Activated effector memory CD4-positive, alpha-beta T cell treated with Interleukin-2 at 50 U/mL for 16 hours (primary cell): ENCODE data around the gene AMER3.
A peak's percentile ranks its signal among the peaks of the same experiment; 100 is the strongest.
"Not testable (repeated sequence)": the region's sequence is repeated elsewhere in the genome, so short reads cannot be mapped to it uniquely, and the experiment has no call there.

Source experiments
- DNase-seq: peaks from one replicate; pipeline ENCODE4 v3.0.0-alpha.2; 2020

AMER3 gene

GRCh38 chr2:130755256-130756052, at the start of gene AMER3:
TSS of gene AMER3 (plus strand) at chr2:130755540. CDS start at chr2:130762073, 6,533 bp downstream.
- no peak for DNase-seq

- not testable (repeated sequence) for DNase-seq
Observed at GRCh38 chr2:130714795-130715194, 40.5 kb upstream of the AMER3 start.

- DNase-seq, result no peak
Observed at GRCh38 chr2:130720036-130720435, 35.3 kb upstream of the AMER3 start.

- DNase-seq, result no peak
Observed at GRCh38 chr2:130720528-130720927, 34.8 kb upstream of the AMER3 start.

GRCh38 chr2:130724455-130724854, 30.9 kb upstream of the AMER3 start:
- DNase-seq, result no peak

GRCh38 chr2:130726614-130727180, 28.6 kb upstream of the AMER3 start:
- DNase-seq, result no peak

GRCh38 chr2:130727286-130727924, 27.9 kb upstream of the AMER3 start:
- DNase-seq, result peak; percentile 87

- DNase-seq, result peak; percentile 19
Observed at GRCh38 chr2:130728007-130728454, 27.3 kb upstream of the AMER3 start.

GRCh38 chr2:130728549-130729316, 26.6 kb upstream of the AMER3 start, which contains the start of gene GPR148:
TSS of gene GPR148 (plus strand) at chr2:130729070. CDS start at chr2:130729152, 82 bp downstream.
- DNase-seq, result no peak

- no peak for DNase-seq
Observed at GRCh38 chr2:130729322-130730299, 25.7 kb upstream of the AMER3 start.

GRCh38 chr2:130732257-130732656, 23.1 kb upstream of the AMER3 start:
- DNase-seq, result not testable (repeated sequence)

- DNase-seq, result no peak
Observed at GRCh38 chr2:130735200-130735599, 20.1 kb upstream of the AMER3 start.

- no peak for DNase-seq
Observed at GRCh38 chr2:130736487-130736886, 18.9 kb upstream of the AMER3 start.

- DNase-seq, result no peak
Observed at GRCh38 chr2:130737592-130737991, 17.7 kb upstream of the AMER3 start.

GRCh38 chr2:130740671-130741070, 14.7 kb upstream of the AMER3 start:
- no peak for DNase-seq

GRCh38 chr2:130743278-130743677, 12.1 kb upstream of the AMER3 start:
- no peak for DNase-seq

GRCh38 chr2:130744287-130745117, 10.8 kb upstream of the AMER3 start:
- DNase-seq, result no peak

- DNase-seq, result no peak
Observed at GRCh38 chr2:130749078-130749477, 6.3 kb upstream of the AMER3 start.

GRCh38 chr2:130749641-130750040, 5.7 kb upstream of the AMER3 start:
- no peak for DNase-seq

- no peak for DNase-seq
Observed at GRCh38 chr2:130754811-130755210, 529 bp upstream of the AMER3 start.
